ENCODE measurements around the gene ADGRD1.

Gene ADGRD1

DNA sequence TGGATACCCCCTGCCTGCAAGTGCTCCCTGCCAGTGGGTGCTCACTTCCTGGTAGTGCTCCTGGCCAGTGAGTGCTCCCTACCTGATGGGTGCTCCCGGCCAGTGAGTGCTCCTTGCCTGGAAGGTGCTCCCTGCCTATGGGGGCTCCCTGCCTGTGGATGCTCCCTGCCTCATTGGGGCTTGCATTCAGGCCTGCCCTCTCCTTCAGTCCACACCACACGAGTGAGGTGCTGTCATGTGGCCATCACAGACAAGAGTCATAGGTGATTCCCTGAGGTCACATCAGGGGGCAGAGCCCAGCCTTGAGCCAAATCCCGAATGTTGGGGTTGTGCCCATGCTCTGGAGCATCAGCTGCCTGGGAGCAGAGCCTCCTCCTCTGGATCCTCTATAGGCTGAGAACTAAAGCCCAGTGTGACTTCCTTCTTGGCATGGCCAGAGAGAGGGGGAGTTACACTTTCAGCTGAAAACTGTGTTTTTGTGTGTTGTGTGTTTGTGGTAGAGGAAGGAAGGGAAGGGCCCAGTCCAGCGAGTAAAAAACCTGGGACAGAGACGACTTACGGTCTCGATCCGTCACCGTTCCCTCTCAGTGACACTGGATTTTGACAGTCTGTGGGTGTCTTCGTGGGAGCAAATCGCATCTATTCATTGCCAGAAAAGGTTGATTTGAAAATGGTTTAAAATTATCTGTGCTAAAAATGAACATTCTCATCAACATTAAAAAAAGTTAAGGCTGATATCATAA lies 136.0 kb downstream of the ADGRD1 start:
- TF ChIP-seq ZNF274 (IDR thresholded peaks at IDR 0.05; ENCODE audit: low read depth, low read length) = no peak
- H3K4me3 ChIP-seq (ENCODE audit: low read length) = no peak overlapping the region

- no peak for TF ChIP-seq ZNF274 (IDR thresholded peaks at IDR 0.05; ENCODE audit: low read depth, low read length)
These were observed 136.8 kb downstream of the ADGRD1 start for GRCh38 chr12:131090274-131091210.

GRCh38 chr12:131091413-131091975 lies 137.8 kb downstream of the ADGRD1 start:
- TF ChIP-seq ZNF274 (IDR thresholded peaks at IDR 0.05; ENCODE audit: low read depth, low read length) = no peak
- no peak overlapping the region for H3K4me3 ChIP-seq (ENCODE audit: low read length)

More at GRCh38 chr12:131090274-131091210, 136.8 kb downstream of the ADGRD1 start:
- no peak overlapping the region for H3K4me3 ChIP-seq (ENCODE audit: low read length)

- TF ChIP-seq ZNF274 (IDR thresholded peaks at IDR 0.05; ENCODE audit: low read depth, low read length) = no peak
- H3K4me3 ChIP-seq (ENCODE audit: low read length) = no peak overlapping the region
These were observed 138.4 kb downstream of the ADGRD1 start for GRCh38 chr12:131091976-131092691.

DNA sequence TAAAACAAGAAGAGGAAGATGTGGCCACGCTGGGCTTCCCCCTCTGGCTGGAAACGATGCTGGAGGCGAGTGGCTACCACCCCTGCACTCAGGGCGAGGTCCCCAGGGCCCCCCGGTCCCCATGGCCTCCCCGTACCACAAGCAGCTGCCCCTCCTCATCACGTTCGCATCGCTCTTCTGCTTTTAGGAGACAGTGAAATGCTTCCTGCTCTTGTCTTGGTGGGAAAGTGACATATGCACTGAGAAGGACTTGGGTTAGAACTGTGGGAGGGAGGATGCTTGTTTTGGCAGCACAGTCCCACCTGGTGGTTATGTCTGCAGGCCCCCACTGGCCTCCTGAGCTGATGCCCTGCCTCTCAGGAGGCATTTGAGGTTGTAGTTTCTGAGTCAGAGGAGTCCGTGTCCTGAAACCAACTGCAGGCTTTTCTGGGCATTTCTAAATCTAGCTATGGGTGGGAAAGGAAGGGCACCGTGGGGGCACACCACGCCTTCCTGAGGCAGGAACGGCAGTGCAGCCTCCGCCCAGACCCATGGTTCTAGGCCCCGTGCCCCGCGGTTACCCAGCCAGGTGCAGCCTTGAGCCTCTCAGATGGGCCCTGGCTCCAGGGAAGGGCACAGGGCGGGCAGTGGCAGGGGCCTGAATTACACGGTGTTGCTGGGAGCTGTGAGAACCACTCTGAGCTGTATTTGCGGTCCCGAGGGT lies 139.3 kb downstream of the ADGRD1 start:
- no peak for TF ChIP-seq ZNF274 (IDR thresholded peaks at IDR 0.05; ENCODE audit: low read depth, low read length)
- no peak overlapping the region for H3K4me3 ChIP-seq (ENCODE audit: low read length)

DNA sequence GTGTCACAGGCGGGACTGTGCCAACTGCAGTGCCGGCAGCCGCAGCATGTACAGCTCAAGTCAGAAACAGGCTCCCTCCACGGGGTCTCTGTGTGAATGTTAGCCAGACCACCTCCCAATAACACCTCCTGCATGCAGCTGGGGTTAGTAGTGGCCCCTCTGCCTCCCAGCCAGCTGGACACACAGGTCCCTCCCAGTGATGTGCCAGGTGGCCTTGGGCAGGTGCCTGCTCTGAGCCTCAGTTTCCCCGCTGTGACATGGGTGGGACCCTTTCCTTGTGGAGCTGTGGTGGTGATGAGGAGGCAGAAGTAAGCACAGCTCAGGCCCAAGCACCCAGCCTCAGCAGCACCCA lies 139.9 kb downstream of the ADGRD1 start:
- H3K4me3 ChIP-seq (ENCODE audit: low read length) = no peak overlapping the region
- no peak for TF ChIP-seq ZNF274 (IDR thresholded peaks at IDR 0.05; ENCODE audit: low read depth, low read length)

DNA sequence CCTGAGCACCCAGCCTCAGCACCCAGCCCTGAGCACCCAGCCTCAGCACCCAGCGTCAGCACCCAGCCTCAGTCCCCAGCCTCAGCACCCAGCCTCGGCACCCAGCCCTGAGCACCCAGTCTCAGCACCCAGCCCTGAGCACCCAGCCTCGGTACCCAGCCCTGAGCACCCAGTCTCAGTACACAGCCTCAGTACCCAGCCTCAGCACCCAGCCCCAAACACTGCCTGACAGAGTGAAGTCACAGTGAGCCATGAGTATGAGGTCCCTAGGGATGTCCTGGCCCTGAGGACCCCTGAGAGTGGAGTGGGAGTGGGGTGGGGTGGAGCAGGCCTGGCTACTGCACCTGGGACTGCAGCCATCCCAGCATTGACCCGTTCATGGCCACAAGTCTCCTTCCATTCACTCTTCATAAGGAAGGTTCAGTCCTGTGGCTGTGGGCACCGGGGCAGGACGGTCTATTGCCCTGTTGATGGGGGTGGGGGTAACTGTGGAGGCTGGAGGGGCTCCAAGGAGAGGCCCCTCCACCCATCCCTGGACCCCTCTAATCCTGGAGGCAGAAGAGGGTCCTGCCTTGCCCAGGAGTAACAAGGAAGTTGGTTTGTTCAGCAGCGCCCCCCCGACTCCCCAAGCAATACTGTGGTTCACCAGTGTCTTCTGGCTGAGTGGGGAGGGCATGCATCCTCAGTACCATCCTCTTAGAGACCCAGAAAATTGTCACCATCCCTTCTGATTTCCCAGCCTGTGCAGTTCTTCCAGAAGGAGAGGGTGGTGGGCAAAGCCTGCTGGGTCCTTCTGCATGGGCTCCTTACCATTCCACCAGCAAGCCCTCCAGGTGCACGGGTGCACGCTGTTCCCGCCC lies 140.5 kb downstream of the ADGRD1 start:
- no peak for TF ChIP-seq ZNF274 (IDR thresholded peaks at IDR 0.05; ENCODE audit: low read depth, low read length)
- H3K4me3 ChIP-seq (ENCODE audit: low read length) = no peak overlapping the region

DNA sequence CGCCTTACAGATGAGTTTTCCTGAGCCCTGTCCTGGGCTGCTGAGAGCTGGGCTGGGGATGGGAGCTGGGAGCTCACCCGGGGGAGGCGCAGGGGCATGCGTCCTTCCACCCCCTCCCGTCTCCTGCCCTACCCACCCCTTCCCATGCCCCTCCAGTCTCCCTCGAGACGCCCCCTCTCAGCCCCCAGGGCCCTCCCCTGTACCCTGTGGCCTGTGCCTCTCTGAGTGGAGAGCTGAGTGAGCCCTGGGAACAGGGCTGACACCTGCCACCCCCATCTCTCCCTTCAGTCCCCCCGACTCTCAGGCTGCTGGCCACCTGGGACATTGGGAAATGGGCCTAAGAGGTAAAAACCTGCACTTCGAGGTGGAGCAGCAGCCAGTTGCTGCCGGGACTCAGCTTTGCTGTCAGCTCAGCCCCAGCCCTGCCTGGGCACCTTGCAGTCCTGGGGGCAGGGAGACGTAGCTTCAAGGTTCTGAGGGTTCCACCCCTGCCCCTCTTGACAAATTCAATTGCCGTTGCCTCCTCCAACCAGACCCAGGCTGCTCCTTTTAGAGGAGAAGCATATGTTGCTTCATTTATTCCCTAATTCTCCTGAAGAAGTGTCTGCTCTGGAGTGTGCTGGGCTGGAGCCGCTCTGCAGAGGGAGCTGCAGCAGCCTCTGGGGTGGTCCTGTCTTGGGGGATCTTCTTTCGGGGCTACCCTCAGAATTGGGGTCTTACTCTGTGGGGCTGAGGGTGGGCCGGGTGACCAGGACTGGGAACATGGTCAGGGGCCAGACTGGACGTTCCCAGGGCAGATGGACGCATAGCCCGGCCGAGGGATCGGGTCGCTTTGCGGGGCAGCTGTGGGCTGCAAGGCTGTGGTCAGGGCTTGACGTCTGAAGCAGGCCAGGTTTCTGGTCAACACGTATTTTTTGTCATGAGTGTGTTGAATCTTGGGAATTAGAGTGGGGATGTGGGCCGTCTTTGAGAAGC lies 141.4 kb downstream of the ADGRD1 start:
- no peak for TF ChIP-seq ZNF274 (IDR thresholded peaks at IDR 0.05; ENCODE audit: low read depth, low read length)
- H3K4me3 ChIP-seq (ENCODE audit: low read length) = no peak overlapping the region

GRCh38 chr12:131095826-131096680 lies 142.3 kb downstream of the ADGRD1 start:
- TF ChIP-seq ZNF274 (IDR thresholded peaks at IDR 0.05; ENCODE audit: low read depth, low read length) = no peak
- H3K4me3 ChIP-seq (ENCODE audit: low read length) = no peak overlapping the region

- TF ChIP-seq ZNF274 (IDR thresholded peaks at IDR 0.05; ENCODE audit: low read depth, low read length) = no peak
- no peak overlapping the region for H3K4me3 ChIP-seq (ENCODE audit: low read length)
These were observed 143.0 kb downstream of the ADGRD1 start for GRCh38 chr12:131096681-131097181.
